ENCODE data around the gene PSMB2. TPM values are rescaled to one million over a fixed set of nuclear protein-coding genes. Genes with fewer than 3 reads are reported as not detected.

The PSMB2 gene
- total RNA-seq, 4 donors from 2014 or later, result 40.4 to 48.6 (median 41.5) TPM

- 93 to 95% methylated on average over 10 to 11 of the region's 11 CpGs for WGBS, 2 donors
- TF ChIP-seq CTCF (IDR thresholded peaks at IDR 0.05), result no peak
- no peak for TF ChIP-seq POLR2A (IDR thresholded peaks at IDR 0.05)
- H3K4me3 ChIP-seq (ENCODE audit: low read depth, poor library complexity, severe bottlenecking), result no peak overlapping the region
- intact Hi-C loops (cut with DNase I; ENCODE audit: low total_unique reads), result loop anchor here (5.0 kb wide), 1 partner anchor 162 kb away; no protein-coding TSS in a partner anchor
- DNase-seq (ENCODE audit: low spot score in 2 of 2), result no peak
Observed at GRCh38 chr1:35565742-35566133, 75.6 kb downstream of the PSMB2 start.

GRCh38 chr1:35564884-35565741, 76.2 kb downstream of the PSMB2 start:
- no peak overlapping the region for H3K4me3 ChIP-seq (ENCODE audit: low read depth, poor library complexity, severe bottlenecking)
- WGBS, 2 donors, result 80 to 92% methylated on average over 11 to 27 of the region's 28 CpGs
- DNase-seq (ENCODE audit: low spot score in 2 of 2), result no peak
- intact Hi-C loops (cut with DNase I; ENCODE audit: low total_unique reads), result loop anchor here (5.0 kb wide), 2 partner anchors 162 to 207 kb away; no protein-coding TSS in a partner anchor
- no peak for TF ChIP-seq CTCF (IDR thresholded peaks at IDR 0.05)
- TF ChIP-seq POLR2A (IDR thresholded peaks at IDR 0.05), result no peak

DNA sequence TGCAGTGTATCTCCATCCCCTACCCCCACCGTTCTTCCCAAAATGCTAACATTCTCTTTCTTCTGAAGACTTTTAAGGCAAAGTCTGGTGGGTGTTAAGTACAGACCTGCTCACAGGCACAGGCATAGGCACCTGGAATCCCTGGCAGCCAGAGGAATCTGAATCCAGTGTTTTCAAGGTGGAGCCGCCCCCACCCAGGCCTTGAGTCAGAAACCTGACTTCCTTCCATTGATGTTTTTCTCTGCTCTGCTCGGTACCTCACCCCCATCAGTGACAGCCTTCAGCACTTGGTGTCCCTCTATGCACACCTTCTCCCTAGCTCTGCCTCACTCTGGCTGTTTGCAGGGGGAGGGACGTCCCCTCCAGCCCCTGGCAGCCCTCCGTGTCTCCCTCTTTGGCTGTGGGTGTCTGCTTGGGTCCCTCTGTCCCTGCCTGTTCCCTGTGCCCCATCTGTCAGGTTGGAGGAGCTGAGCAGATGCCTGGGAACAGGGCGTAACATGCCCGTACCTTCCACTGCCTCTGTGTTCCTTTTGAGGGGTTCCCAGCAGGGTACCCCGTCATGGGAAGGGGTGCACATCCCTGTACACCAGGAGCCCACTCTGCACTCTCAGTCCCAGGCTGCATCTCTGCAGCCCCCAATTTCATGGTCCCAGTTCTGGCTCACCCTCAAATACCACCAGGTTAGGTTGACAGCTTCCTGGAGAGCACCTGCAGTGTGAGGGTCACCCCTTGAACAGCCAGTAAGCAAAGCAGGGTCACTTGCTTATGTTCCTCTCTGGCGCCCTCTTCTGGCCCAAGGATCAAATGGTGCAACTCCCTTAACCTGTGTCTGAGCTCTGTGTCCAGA, 77.1 kb downstream of the PSMB2 start:
- intact Hi-C loops (cut with DNase I; ENCODE audit: low total_unique reads), result loop anchor here (5.0 kb wide), 1 partner anchor 208 kb away; no protein-coding TSS in a partner anchor
- WGBS, 2 donors, result 45 to 53% methylated on average over 9 of the region's 9 CpGs
- H3K4me3 ChIP-seq (ENCODE audit: low read depth, poor library complexity, severe bottlenecking), result no peak overlapping the region
- peak; percentile 69 to 96 for DNase-seq (ENCODE audit: low spot score in 2 of 2)
- TF ChIP-seq POLR2A (IDR thresholded peaks at IDR 0.05) (no peak), CTCF (IDR thresholded peaks at IDR 0.05) (no peak)

- DNase-seq (ENCODE audit: low spot score in 2 of 2), result peak in 1 of 2 donors; percentile 69
- no peak for TF ChIP-seq CTCF (IDR thresholded peaks at IDR 0.05)
- no peak for TF ChIP-seq POLR2A (IDR thresholded peaks at IDR 0.05)
- 73 to 80% methylated on average over 12 of the region's 12 CpGs for WGBS, 2 donors
- no peak overlapping the region for H3K4me3 ChIP-seq (ENCODE audit: low read depth, poor library complexity, severe bottlenecking)
- intact Hi-C loops (cut with DNase I; ENCODE audit: low total_unique reads), result loop anchor here (2.0 to 5.0 kb wide), 2 partner anchors 114 to 209 kb away; no protein-coding TSS in a partner anchor
Observed at GRCh38 chr1:35563166-35563565, 78.2 kb downstream of the PSMB2 start.

DNA sequence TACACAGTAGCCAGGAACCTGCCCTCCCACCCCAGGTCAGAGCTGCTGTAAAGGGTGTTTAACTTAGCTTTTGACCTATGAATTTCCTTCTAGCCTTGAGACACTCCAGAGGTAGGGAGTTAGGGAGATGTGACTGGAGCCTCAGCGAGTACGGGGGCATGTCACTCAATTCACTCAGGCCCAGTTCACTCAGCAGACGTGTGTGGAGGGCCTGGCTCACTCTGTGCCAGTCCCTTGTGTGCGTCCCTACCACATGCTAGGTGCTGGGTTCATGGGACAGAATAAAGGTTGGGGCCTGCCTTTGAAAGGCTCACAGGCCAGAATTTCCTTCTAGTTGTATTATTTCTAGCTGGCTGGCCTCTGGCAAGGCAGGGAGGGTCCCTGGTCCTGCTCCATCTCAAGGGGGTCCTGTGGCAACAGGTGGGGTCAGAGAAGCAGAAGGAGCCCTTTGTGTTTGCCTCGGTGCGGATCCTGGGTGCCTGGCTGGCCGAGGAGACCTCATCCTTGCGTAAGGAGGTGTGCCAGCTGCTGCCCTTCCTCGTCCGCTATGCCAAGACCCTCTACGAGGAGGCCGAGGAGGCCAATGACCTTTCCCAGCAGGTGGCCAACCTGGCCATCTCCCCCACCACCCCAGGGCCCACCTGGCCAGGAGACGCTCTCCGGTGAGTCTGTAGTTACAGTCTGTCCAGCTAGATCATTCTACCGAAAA, 79.2 kb downstream of the PSMB2 start:
- no peak for DNase-seq (ENCODE audit: low spot score in 2 of 2)
- H3K4me3 ChIP-seq (ENCODE audit: low read depth, poor library complexity, severe bottlenecking), result no peak overlapping the region
- WGBS, 2 donors, result 88 to 95% methylated on average over 15 of the region's 15 CpGs
- intact Hi-C loops (cut with DNase I; ENCODE audit: low total_unique reads), result loop anchor here (2.0 to 5.0 kb wide), 2 partner anchors 113 to 210 kb away; no protein-coding TSS in a partner anchor
- TF ChIP-seq CTCF (IDR thresholded peaks at IDR 0.05) (no peak), POLR2A (IDR thresholded peaks at IDR 0.05) (no peak)
